Measurements from ENCODE around the gene ACTN4. TPM values are rescaled to one million over a fixed set of nuclear protein-coding genes. Genes with fewer than 3 reads are reported as not detected.

Gene ACTN4
- total RNA-seq, 1 experiment from 2014 or later: 615 TPM

- no peak for DNase-seq (ENCODE audit: low read depth)
Observed at GRCh38 chr19:38676878-38677646, 29.6 kb downstream of the ACTN4 start.

GRCh38 chr19:38678217-38678890 is 30.9 kb downstream of the ACTN4 start:
- no peak for DNase-seq (ENCODE audit: low read depth)

- no peak for DNase-seq (ENCODE audit: low read depth)
Observed at GRCh38 chr19:38678891-38679494, 31.5 kb downstream of the ACTN4 start.

- peak; percentile 47 for DNase-seq (ENCODE audit: low read depth)
Observed at GRCh38 chr19:38679839-38680238, 32.4 kb downstream of the ACTN4 start.

- no peak for DNase-seq (ENCODE audit: low read depth)
Observed at GRCh38 chr19:38682195-38682867, 34.9 kb downstream of the ACTN4 start.

GRCh38 chr19:38682872-38683392 is 35.5 kb downstream of the ACTN4 start:
- no peak for DNase-seq (ENCODE audit: low read depth)

- peak; percentile 98 for DNase-seq (ENCODE audit: low read depth)
Observed at GRCh38 chr19:38683393-38684077, 36.1 kb downstream of the ACTN4 start.

GRCh38 chr19:38684078-38684861 is 36.8 kb downstream of the ACTN4 start:
- DNase-seq (ENCODE audit: low read depth): peak; percentile 98

GRCh38 chr19:38684862-38685665 is 37.6 kb downstream of the ACTN4 start:
- DNase-seq (ENCODE audit: low read depth): no peak

- DNase-seq (ENCODE audit: low read depth): peak; percentile 80
Observed at GRCh38 chr19:38685666-38686529, 38.4 kb downstream of the ACTN4 start.

GRCh38 chr19:38686530-38686888 is 39.1 kb downstream of the ACTN4 start:
- no peak for DNase-seq (ENCODE audit: low read depth)

GRCh38 chr19:38687837-38688378 is 40.5 kb downstream of the ACTN4 start:
- no peak for DNase-seq (ENCODE audit: low read depth)

GRCh38 chr19:38690146-38690545 is 42.7 kb downstream of the ACTN4 start:
- no peak for DNase-seq (ENCODE audit: low read depth)

GRCh38 chr19:38690832-38691231 is 43.4 kb downstream of the ACTN4 start:
- no peak for DNase-seq (ENCODE audit: low read depth)

- peak; percentile 94 for DNase-seq (ENCODE audit: low read depth)
Observed at GRCh38 chr19:38691938-38692457, 44.5 kb downstream of the ACTN4 start.

GRCh38 chr19:38692458-38693379 is 45.3 kb downstream of the ACTN4 start:
- peak; percentile 55 for DNase-seq (ENCODE audit: low read depth)

All from HT1080 (cell line).